BJ (cell line): Measurements from ENCODE around the gene FAM114A1. TPM values are rescaled to one million over a fixed set of nuclear protein-coding genes. Genes with fewer than 3 reads are reported as not detected.
"Not testable (repeated sequence)": the region's sequence is repeated elsewhere in the genome, so short reads cannot be mapped to it uniquely, and the experiment has no call there.

Experiments
- CTCF ChIA-PET: fragments of 350-600 bp; formaldehyde crosslinking; extraction: SDS; loops from one replicate; lab custom pipeline; 2021; ENCODE audit warnings: antibody characterized with exemption, inconsistent platforms; lab: Yijun Ruan, JAX
- POLR2A ChIA-PET: fragments of 300-600 bp; sonication (Branson Sonifier 250); formaldehyde crosslinking; extraction: SDS; loops from one replicate; lab custom pipeline; 2021; ENCODE audit warnings: antibody characterized with exemption; lab: Charles Lee
- DNase-seq: peaks from one replicate; pipeline ENCODE4 v3.0.0-alpha.2; 2011; ENCODE audit warnings: low read depth
- H3K27me3 ChIP-seq: 2 replicates; pipeline ENCODE4 v1.6.0; 2011; ENCODE audit warnings: low read length; ENCODE audit not compliant: control insufficient read depth, insufficient read depth
- H3K36me3 ChIP-seq: 2 replicates; pipeline ENCODE4 v1.5.1; 2011; ENCODE audit warnings: low read length; ENCODE audit not compliant: control insufficient read depth, insufficient read depth
- H3K4me3 ChIP-seq: 2 replicates; pipeline ENCODE4 v1.5.1; 2011; ENCODE audit warnings: low read depth, mild to moderate bottlenecking, control low read depth, low read length
- polyA plus RNA-seq: library from polyadenylated mRNA; depleted of rRNA; stranded (reverse); fragments of >200 nt; gene quantifications from 2 replicates; pipeline ENCODE4 v1.2.3, GENCODE V29; 2011
- TF ChIP-seq, protein P1 (sequence below): IDR thresholded peaks from 2 replicates; pipeline ENCODE4 v1.5.1; 2011; ENCODE audit warnings: low read depth, mild to moderate bottlenecking, control low read depth, inconsistent platforms, low read length, moderate library complexity; ENCODE audit not compliant: insufficient read depth

The FAM114A1 gene
- polyA plus RNA-seq, 1 experiment = 184 TPM

DNA sequence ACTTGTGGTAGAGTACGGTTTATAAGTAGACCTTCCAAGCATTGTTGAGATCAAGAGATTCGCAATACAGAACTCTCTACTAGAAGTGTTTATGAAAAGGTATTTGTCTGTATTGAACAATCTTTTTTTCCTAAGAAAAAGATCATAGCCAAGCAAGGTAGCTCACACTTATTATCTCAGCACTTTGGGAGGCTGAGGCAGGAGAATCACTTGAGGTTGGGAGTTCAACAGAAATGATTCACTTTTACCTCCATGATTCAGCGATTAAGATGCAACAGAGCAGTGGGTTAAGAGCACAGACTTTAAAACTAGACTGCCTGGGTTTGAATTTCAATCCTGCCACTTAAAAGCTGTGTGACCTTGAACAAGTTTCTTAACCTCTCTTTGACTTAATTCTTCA, 90.3 kb downstream of the FAM114A1 start:
- DNase-seq = no peak
- TF ChIP-seq, protein P1, sequence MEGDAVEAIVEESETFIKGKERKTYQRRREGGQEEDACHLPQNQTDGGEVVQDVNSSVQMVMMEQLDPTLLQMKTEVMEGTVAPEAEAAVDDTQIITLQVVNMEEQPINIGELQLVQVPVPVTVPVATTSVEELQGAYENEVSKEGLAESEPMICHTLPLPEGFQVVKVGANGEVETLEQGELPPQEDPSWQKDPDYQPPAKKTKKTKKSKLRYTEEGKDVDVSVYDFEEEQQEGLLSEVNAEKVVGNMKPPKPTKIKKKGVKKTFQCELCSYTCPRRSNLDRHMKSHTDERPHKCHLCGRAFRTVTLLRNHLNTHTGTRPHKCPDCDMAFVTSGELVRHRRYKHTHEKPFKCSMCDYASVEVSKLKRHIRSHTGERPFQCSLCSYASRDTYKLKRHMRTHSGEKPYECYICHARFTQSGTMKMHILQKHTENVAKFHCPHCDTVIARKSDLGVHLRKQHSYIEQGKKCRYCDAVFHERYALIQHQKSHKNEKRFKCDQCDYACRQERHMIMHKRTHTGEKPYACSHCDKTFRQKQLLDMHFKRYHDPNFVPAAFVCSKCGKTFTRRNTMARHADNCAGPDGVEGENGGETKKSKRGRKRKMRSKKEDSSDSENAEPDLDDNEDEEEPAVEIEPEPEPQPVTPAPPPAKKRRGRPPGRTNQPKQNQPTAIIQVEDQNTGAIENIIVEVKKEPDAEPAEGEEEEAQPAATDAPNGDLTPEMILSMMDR = no peak
- no peak overlapping the region for H3K4me3 ChIP-seq
- ChIA-PET CTCF (no interaction called here), POLR2A (no interaction called here)
- no peaks in the 10 kb centered on the region for H3K36me3 ChIP-seq
- no peaks in the 10 kb centered on the region for H3K27me3 ChIP-seq

DNA sequence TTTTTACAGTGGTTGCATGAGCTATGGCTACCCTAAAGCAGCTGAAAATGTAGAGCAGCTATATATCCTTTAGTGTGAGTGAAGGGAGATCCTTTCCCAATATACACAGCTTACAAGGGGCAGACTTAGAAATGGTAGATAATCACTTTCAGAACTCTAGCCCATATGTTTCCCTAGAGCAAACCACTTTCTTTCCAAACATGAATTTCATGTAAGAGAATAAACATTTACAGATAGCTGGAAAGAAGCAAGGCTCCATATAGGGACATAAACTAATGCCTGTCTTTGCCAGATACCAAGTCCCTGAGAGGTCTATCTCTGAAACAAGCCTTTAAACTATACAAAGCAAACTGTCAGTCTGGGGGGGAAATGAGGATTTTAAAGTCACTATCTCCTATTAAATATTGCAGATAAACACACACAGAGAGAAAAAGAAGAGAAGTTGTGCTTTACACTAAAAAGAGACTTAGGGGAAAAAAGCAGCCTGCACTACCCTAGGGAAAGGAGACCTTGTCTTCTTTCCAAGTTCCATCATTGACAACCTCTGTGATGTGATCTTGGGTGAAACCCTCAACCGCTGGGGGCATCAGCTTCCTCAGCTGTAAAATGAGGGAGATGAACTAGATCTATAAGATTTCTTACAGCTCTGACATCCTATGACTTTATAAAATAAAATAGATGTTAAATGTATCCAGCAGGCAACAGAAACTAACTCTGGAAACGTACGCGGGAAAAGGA, 91.0 kb downstream of the FAM114A1 start:
- CTCF ChIA-PET = interaction anchor here (0.8 to 1.1 kb wide), 2 partner anchors 9 to 10 kb away, joined by 3 read pairs; no protein-coding TSS in a partner anchor
- POLR2A ChIA-PET = no interaction called here

DNA sequence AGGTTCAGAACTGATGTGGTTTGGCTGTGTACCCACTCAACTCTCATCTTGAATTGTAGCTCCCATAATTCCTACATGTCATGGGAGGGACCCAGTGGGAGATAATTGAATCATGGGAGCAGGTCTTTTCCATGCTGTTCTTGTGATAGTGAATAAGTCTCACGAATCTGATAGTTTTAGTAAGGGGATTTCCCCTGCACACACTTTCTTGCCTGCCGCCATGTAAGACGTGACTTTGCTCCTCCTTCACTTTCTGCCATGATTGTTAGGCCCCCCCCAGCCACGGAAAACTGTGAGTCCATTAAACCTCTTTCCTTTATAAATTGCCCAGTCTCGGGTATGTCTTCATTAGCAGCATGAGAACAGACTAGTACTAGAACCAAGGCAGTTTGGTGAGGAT, 91.6 kb downstream of the FAM114A1 start:
- CTCF ChIA-PET = interaction anchor here (1.1 kb wide), 1 partner anchor 9 kb away, joined by 3 read pairs; no protein-coding TSS in a partner anchor
- H3K4me3 ChIP-seq, H3K36me3 ChIP-seq, POLR2A ChIA-PET, H3K27me3 ChIP-seq, DNase-seq: not testable (repeated sequence)

More for the DNA sequence above, 91.0 kb downstream of the FAM114A1 start:
- Histone ChIP-seq H3K27me3 (no peaks in the 10 kb centered on the region), H3K36me3 (no peaks in the 10 kb centered on the region), H3K4me3 (no peak overlapping the region)
- DNase-seq = no peak
- TF ChIP-seq, protein P1 = no peak

DNA sequence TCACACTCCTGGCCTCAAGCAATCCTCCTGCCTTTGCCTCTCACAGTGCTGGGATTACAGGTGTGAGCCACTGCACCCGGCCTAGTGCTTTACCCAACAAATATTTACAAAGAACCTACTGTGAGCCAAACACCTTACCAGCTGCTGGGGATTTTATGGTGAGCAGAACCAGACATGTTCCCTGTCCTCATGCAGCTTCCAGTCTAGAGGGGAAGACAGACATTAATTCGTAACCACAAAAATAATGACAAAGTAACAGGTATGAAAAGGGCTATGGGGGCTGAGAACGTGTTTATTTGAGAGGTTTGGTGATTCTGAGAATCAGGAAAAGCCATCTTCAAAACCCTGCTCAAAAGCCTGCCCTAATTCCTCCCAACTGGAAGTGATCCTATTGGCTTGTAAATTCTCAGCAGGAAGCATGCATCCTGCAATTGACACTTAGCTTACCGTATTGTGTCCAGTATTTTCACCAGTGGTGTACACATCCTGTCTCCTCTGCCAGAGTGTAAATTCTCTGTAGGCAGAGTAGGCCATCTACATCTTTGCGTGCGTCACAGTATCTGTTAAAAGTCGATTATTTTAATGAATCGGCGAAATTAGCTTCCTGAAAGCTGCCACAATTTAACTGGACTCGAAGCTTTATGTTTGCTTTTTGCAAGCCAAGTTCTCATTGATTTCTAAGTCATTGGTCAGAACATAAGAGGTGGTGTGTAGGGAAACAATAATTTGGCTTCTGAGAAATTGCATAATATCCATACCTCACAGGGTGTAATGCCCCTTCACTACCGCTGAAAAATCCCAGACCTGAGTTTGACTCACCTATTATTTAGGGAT, 97.6 kb downstream of the FAM114A1 start:
- ChIA-PET POLR2A (no interaction called here), CTCF (interaction anchor here (0.7 to 2.0 kb wide), 3 partner anchors 10 to 33 kb away, joined by 4 to 8 read pairs (median 4); no protein-coding TSS in a partner anchor)
- no peak for DNase-seq
- H3K4me3 ChIP-seq = no peak overlapping the region
- no peaks in the 10 kb centered on the region for H3K36me3 ChIP-seq
- H3K27me3 ChIP-seq = no peaks in the 10 kb centered on the region
- TF ChIP-seq, protein P1 = no peak

DNA sequence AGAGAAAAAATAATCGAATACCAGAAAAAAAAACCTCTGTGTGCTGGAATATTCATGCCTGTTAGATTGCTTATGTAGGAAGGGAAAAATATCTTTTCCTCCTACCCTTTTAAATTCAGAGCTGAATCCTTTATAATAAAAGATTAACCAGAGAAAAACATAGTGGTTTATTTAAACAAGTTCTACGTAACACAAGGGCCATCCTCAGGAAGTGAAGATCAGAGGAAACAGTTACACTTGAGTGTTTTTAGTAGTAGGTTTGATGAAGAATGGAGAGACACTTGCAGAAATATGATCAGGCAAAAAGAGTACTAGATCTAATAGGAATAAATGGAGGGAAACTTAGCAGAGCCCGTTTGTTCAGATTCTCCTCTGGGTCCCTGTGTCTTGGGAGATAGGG, 98.3 kb downstream of the FAM114A1 start:
- ChIA-PET POLR2A (no interaction called here), CTCF (interaction anchor here (0.7 to 2.0 kb wide), 2 partner anchors 11 to 32 kb away, joined by 4 to 8 read pairs; no protein-coding TSS in a partner anchor)
- TF ChIP-seq, protein P1 = no peak
- DNase-seq = no peak
- H3K4me3 ChIP-seq = no peak overlapping the region
- no peaks in the 10 kb centered on the region for H3K36me3 ChIP-seq
- H3K27me3 ChIP-seq = no peaks in the 10 kb centered on the region
